HepG2 (cell line): ENCODE results near the gene SLC2A11. TPM values are rescaled to one million over a fixed set of nuclear protein-coding genes. Genes with fewer than 3 reads are reported as not detected.

ENCODE experiments used
- ARNT ChIP-seq: fragments of 450-650 bp; IDR thresholded peaks from 2 replicates; pipeline ENCODE4 v1.6.1; 2017
- CBX1 ChIP-seq: IDR thresholded peaks from one replicate; pipeline ENCODE4 v1.6.1; 2016; ENCODE audit warnings: antibody characterized with exemption, low read depth
- CCDC6 ChIP-seq: sonication (generic); formaldehyde crosslinking; IDR thresholded peaks from 2 replicates; pipeline ENCODE4 v1.8.1; 2022; ENCODE audit warnings: mild to moderate bottlenecking, missing genetic modification reagents, moderate library complexity
- CERS6 ChIP-seq: sonication (generic); formaldehyde crosslinking; IDR thresholded peaks from 2 replicates; pipeline ENCODE4 v1.5.0; 2020; ENCODE audit warnings: missing genetic modification reagents
- DMTF1 ChIP-seq: sonication (generic); formaldehyde crosslinking; IDR thresholded peaks from 2 replicates; pipeline ENCODE4 v1.4.0; 2020; ENCODE audit warnings: mild to moderate bottlenecking, missing genetic modification reagents
- EHMT2 ChIP-seq: fragments of 200-600 bp; sonication (generic); IDR thresholded peaks from 2 replicates; pipeline ENCODE4 v1.7.0; 2017; ENCODE audit warnings: antibody characterized with exemption, low read depth, low read length, borderline replicate concordance
- FOSL2 ChIP-seq: sonication (generic); formaldehyde crosslinking; IDR thresholded peaks from 2 replicates; pipeline ENCODE4 v1.4.0; 2020; ENCODE audit warnings: missing genetic modification reagents
- FOXO1 ChIP-seq: sonication (generic); formaldehyde crosslinking; IDR thresholded peaks from 2 replicates; pipeline ENCODE4 v1.4.0; 2020; ENCODE audit warnings: missing genetic modification reagents
- HOXA5 ChIP-seq: sonication (generic); formaldehyde crosslinking; IDR thresholded peaks from 2 replicates; pipeline ENCODE4 v1.4.0; 2020; ENCODE audit warnings: missing genetic modification reagents
- PHF5A ChIP-seq: IDR thresholded peaks from one replicate; pipeline ENCODE4 v1.6.1; 2018; ENCODE audit warnings: low read depth, missing genetic modification reagents; ENCODE audit not compliant: unreplicated experiment
- SNRNP70 ChIP-seq: fragments of 200-400 bp; formaldehyde crosslinking; IDR thresholded peaks from 2 replicates; pipeline ENCODE4 v1.6.1; 2017; ENCODE audit warnings: mild to moderate bottlenecking, low read depth, low read length, moderate library complexity
- SOX13 ChIP-seq, 3 experiments: fragments of 450-650 bp in 1 of 3; sonication (generic) in 1 of 3; formaldehyde crosslinking in 1 of 3; IDR thresholded peaks in 2 of 3; conservative IDR thresholded peaks in 1 of 3; 2 replicates each; pipeline versions ENCODE4 v1.5.0 to v1.6.1; 2016 to 2020; ENCODE audit warnings: antibody characterized with exemption in 1 of 3, mild to moderate bottlenecking in 1 of 3, missing compliant biosample characterization in 1 of 3, missing genetic modification reagents in 1 of 3, moderate library complexity in 1 of 3
- SRY ChIP-seq: sonication (generic); formaldehyde crosslinking; IDR thresholded peaks from 2 replicates; pipeline ENCODE4 v1.8.0; 2022; ENCODE audit warnings: mild to moderate bottlenecking, missing genetic modification reagents
- WIZ ChIP-seq: sonication (generic); formaldehyde crosslinking; IDR thresholded peaks from 2 replicates; pipeline ENCODE4 v1.5.1; 2020; ENCODE audit warnings: mild to moderate bottlenecking, missing genetic modification reagents
- ZFYVE20 ChIP-seq: sonication (generic); formaldehyde crosslinking; IDR thresholded peaks from 2 replicates; pipeline ENCODE4 v1.8.0; 2023; ENCODE audit warnings: low read depth, mild to moderate bottlenecking, moderate library complexity, missing genetic modification reagents, borderline replicate concordance
- ZNF34 ChIP-seq: sonication (generic); formaldehyde crosslinking; IDR thresholded peaks from 2 replicates; pipeline ENCODE4 v1.4.0; 2020; ENCODE audit warnings: mild to moderate bottlenecking, missing genetic modification reagents, borderline replicate concordance
- ZNF354B ChIP-seq: sonication (generic); formaldehyde crosslinking; IDR thresholded peaks from 2 replicates; pipeline ENCODE4 v1.8.0; 2022; ENCODE audit warnings: mild to moderate bottlenecking, missing genetic modification reagents
- ZNF468 ChIP-seq: sonication (generic); formaldehyde crosslinking; IDR thresholded peaks from 2 replicates; pipeline ENCODE4 v1.8.0; 2022; ENCODE audit warnings: mild to moderate bottlenecking, moderate library complexity, missing genetic modification reagents
- ZNF512 ChIP-seq: sonication (generic); formaldehyde crosslinking; IDR thresholded peaks from 2 replicates; pipeline ENCODE4 v1.4.0; 2020; ENCODE audit warnings: mild to moderate bottlenecking, missing genetic modification reagents
- ZNF552 ChIP-seq: sonication (generic); formaldehyde crosslinking; IDR thresholded peaks from 2 replicates; pipeline ENCODE4 v1.9.0; 2022; ENCODE audit warnings: missing genetic modification reagents, mild to moderate bottlenecking, borderline replicate concordance
- ZNF713 ChIP-seq: sonication (generic); formaldehyde crosslinking; IDR thresholded peaks from 2 replicates; pipeline ENCODE4 v1.4.0; 2020; ENCODE audit warnings: mild to moderate bottlenecking, missing genetic modification reagents
- ZNF747 ChIP-seq: sonication (generic); formaldehyde crosslinking; IDR thresholded peaks from 2 replicates; pipeline ENCODE4 v1.8.1; 2023; ENCODE audit warnings: missing genetic modification reagents, mild to moderate bottlenecking, borderline replicate concordance
- ZNF839 ChIP-seq: sonication (generic); formaldehyde crosslinking; IDR thresholded peaks from 2 replicates; pipeline ENCODE4 v1.4.0; 2020; ENCODE audit warnings: missing genetic modification reagents, mild to moderate bottlenecking, borderline replicate concordance
- ZSCAN20 ChIP-seq: sonication (generic); formaldehyde crosslinking; IDR thresholded peaks from 2 replicates; pipeline ENCODE4 v1.4.0; 2020; ENCODE audit warnings: missing genetic modification reagents, mild to moderate bottlenecking, borderline replicate concordance
- polyA plus RNA-seq, 8 experiments: library from polyadenylated mRNA; depleted of rRNA in 3 of 8; stranded (reverse) in 7 of 8; unstranded in 1 of 8; fragments of >200 nt; fragmentation: Illumina TruSeq in 4 of 8; extraction: Trizol in 4 of 8; gene quantifications; 2 replicates each; pipeline versions ENCODE4 v1.2.1 to v1.2.3, GENCODE V29; 2011 to 2016; ENCODE audit warnings: low read depth in 4 of 8, missing spikeins in 1 of 8, mixed read lengths in 1 of 8; ENCODE audit not compliant: insufficient read depth in 1 of 8
- total RNA-seq, 5 experiments: library from RNA; depleted of rRNA; stranded (reverse); fragments of >200 nt; fragmentation: Illumina TruSeq; extraction: Trizol; gene quantifications; 2 replicates each; pipeline ENCODE4 v1.2.3, GENCODE V29; 2016; ENCODE audit warnings: low read depth in 1 of 5
- TF ChIP-seq, protein P1 (sequence below): sonication (generic); formaldehyde crosslinking; IDR thresholded peaks from 2 replicates; pipeline ENCODE4 v1.8.1; 2023; ENCODE audit warnings: missing genetic modification reagents, mild to moderate bottlenecking, borderline replicate concordance

The SLC2A11 gene
- total and polyA plus RNA-seq, 2 of the 13 experiments (the other 11 are each of a cell fraction or from before 2014, with no cell fraction given), result 15.2 to 15.4 TPM

GRCh38 chr22:23913661-23914353 lies 56.1 kb downstream of the SLC2A11 start (continued):
- TF ChIP-seq SNRNP70, result no peak
- TF ChIP-seq ZNF354B (CRISPR knock-in tag), result no peak
- 0 out of 2 replicates have a peak, but pooled peaks have one; percentile 33 for TF ChIP-seq ZNF713 (CRISPR knock-in tag)
- no peak for TF ChIP-seq ARNT
- TF ChIP-seq FOXO1 (CRISPR knock-in tag), result no peak; the same call in 1 of the 2 replicates
- no peak for TF ChIP-seq ZNF34 (CRISPR knock-in tag)
- TF ChIP-seq CBX1, result peak; percentile 94
- no peak for TF ChIP-seq CERS6
- TF ChIP-seq ZSCAN20, result no peak
- no peak; the same call in 1 of the 2 replicates for TF ChIP-seq WIZ (CRISPR knock-in tag)
- TF ChIP-seq ZNF552 (CRISPR knock-in tag), result no peak
- 0 out of 2 replicates have a peak, but pooled peaks have one; percentile 62 for TF ChIP-seq ZNF512
- TF ChIP-seq CCDC6 (CRISPR knock-in tag), result peak; percentile 40; the same call in 1 of the 2 replicates
- peak; percentile 94; the same call in 1 of the 2 replicates for TF ChIP-seq SRY (CRISPR knock-in tag)
- TF ChIP-seq PHF5A (CRISPR knock-in tag), result peak; percentile 62
- TF ChIP-seq HOXA5 (CRISPR knock-in tag), result no peak
- TF ChIP-seq, protein P1, sequence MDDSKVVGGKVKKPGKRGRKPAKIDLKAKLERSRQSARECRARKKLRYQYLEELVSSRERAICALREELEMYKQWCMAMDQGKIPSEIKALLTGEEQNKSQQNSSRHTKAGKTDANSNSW (CRISPR knock-in tag), result peak; percentile 75; the same call in 1 of the 2 replicates
- no peak; the same call in 1 of the 2 replicates for TF ChIP-seq ZNF839
- TF ChIP-seq FOSL2, result peak; percentile 67
- TF ChIP-seq DMTF1 (CRISPR knock-in tag), result no peak
- TF ChIP-seq EHMT2, result no peak
- TF ChIP-seq SOX13 (IDR thresholded peaks at IDR 0.05), result peak; percentile 13; the same call in 1 of the 2 replicates
- peak in 1 of 2 experiments; percentile 50; a peak in 1 of 4 replicates for TF ChIP-seq SOX13 (CRISPR knock-in tag; conservative IDR thresholded peaks at IDR 0.05 in 1 of 2, IDR thresholded peaks at IDR 0.05 in 1 of 2)
- TF ChIP-seq ZNF747 (CRISPR knock-in tag), result peak; percentile 95
- TF ChIP-seq ZFYVE20 (CRISPR knock-in tag), result no peak
- no peak for TF ChIP-seq ZNF468 (CRISPR knock-in tag)
